Cardiac fibroblast (primary cell): Measurements from ENCODE around the gene CNN3.

ENCODE experiments used
- DNase-seq, 2 donors: peaks; one replicate each; pipeline versions ENCODE4 v3.0.0 to v3.0.0-alpha.2; 2010; ENCODE audit warnings: low read depth in 2 of 2
- H3K4me3 ChIP-seq, 2 donors: replicated peaks in 1 of 2; 1 replicate in 1 of 2; 2 replicates in 1 of 2; pipeline ENCODE4 v1.5.1; 2011; ENCODE audit warnings: low read depth in 2 of 2, low read length in 2 of 2, mild to moderate bottlenecking in 2 of 2, moderate library complexity in 1 of 2
- CTCF ChIP-seq: IDR thresholded peaks from one replicate; pipeline ENCODE4 v1.5.1; 2011; ENCODE audit warnings: low read depth, mild to moderate bottlenecking, low read length, inconsistent platforms

CNN3 gene

GRCh38 chr1:94912263-94913184 is 14.4 kb downstream of the CNN3 start:
- DNase-seq = no peak
- TF ChIP-seq CTCF = no peak
- H3K4me3 ChIP-seq = no peak overlapping the region

DNA sequence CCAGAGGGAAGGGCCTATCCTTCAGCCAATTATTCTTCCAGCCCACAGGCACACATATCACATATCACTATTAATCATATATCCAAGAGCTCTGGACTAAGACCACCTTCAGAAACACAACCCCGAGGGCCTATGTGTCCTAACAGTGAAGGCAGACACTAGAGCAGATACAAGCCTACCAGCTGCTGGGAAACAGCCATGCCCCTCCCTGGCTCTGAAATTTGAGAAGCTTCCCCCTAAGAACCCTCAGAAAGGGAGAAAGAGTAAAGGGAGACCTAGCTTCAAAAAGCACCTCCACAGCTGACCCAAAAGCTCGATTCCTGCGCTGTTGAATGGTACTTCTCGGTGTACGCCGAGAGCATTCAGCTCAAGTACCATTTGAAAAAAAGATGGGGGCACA is 17.4 kb downstream of the CNN3 start:
- no peak overlapping the region for H3K4me3 ChIP-seq
- no peak for DNase-seq
- no peak for TF ChIP-seq CTCF

- H3K4me3 ChIP-seq = no peak overlapping the region
- DNase-seq = no peak
- TF ChIP-seq CTCF = no peak
Observed at GRCh38 chr1:94908965-94909364, 17.9 kb downstream of the CNN3 start.

DNA sequence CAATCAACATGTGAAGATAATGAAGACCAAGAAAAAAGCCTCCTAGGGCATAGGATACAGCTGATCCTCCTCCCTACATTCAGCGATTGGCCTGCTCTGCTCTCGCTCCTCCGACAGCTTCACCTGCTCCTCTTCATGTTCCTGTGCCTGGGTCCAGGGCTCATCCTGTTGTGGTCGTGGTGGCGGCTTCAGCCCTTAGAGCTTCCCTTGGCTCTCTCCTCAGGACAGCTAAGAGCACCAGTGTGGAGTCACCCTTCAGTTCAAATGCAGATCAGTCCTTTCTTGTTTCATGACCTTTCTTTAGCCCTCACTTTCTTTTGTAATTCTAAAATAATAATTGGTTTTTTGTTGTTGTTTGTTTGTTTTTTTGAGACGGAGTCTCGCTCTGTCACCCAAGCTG is 18.7 kb downstream of the CNN3 start:
- no peak for DNase-seq
- no peak for TF ChIP-seq CTCF
- H3K4me3 ChIP-seq = no peak overlapping the region

DNA sequence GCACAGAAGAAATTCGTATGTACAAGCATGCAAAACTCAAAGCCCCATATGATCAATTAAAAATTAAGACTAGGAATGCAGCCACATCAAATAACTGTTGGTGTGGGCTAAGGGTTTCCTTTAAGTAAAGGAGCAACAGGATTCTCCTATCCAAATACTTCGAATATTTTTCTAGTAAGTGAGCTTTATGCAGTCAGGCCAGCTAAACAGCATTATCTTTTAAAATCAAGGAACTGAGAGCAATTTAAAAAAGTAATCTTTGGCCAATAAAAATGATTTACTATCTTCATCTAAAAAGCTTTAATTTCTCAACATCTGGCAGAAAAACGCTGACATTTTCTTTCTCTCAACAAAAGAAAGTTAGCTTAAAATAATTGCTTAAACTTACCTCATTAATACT is 19.8 kb downstream of the CNN3 start:
- no peak overlapping the region for H3K4me3 ChIP-seq
- DNase-seq = no peak
- TF ChIP-seq CTCF = no peak

DNA sequence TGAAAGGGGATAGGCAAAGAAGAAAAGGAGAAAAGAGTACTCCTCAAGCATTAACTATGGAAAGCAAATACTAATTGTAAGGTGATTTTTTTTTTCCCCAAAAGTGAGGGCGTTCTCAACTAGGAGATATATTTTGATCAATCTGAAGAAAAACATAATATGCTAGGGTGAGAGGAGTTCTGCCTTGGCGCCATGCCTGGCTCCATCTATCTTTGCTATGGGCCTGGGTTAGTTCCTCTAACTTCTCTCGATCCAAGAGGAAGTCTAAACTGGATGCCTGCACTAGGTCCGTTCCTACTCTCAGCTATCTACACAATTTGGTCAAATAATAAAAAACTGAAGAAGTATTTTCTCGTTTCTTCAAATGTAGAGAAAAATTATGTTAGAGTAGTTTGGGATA is 20.5 kb downstream of the CNN3 start:
- DNase-seq = no peak
- TF ChIP-seq CTCF = no peak

More for the DNA sequence above, 20.5 kb downstream of the CNN3 start:
- no peak overlapping the region for H3K4me3 ChIP-seq
